Stimulated activated CD8-positive, alpha-beta memory T cell treated with anti-CD3 and anti-CD28 coated beads, Interleukin-4, amount 100 ng/mL, for 4 hours (primary cell): ENCODE measurements around the gene WASHC4.
"Not testable (repeated sequence)": the region's sequence is repeated elsewhere in the genome, so short reads cannot be mapped to it uniquely, and the experiment has no call there.

Experiments
- DNase-seq, 2 donors: peaks; one replicate each; pipeline ENCODE4 v3.0.0-alpha.2; 2020; ENCODE audit warnings: low read depth in 2 of 2, low spot score in 1 of 2

Gene WASHC4

DNA sequence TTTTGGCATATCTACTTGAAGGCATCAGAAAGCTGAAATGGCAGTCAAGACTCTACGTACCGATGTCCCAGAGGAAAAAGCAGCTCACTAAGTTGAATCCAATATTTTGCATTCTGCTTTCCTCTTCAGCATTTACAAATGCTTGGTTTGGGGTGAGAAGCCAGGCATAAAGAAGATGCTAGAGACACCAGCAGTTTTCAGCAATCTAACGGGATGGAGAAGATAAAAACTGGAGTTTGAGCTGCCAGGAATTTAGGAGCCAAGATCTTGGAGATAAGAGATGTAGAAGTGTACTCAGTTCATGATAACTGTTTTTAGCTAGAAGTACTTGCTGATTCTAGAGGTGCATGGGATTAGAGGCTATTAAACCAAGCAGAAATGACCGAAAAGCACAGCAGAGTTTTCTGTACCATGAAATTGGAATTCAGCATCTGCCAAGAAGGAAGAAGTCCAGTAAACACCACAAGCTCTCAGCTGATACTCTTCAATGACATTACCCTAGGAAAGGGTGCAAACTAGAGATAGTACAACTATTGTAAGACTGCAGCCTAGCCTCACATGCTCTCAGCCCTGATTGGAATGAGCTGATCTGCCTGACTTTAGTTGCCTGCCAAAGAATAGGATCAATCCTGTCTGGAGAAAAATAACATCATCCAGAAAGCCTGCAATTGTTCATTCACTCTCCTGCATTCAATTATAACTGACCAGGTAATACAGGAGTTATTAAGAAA is 15.9 kb upstream of the WASHC4 start:
- DNase-seq: no peak

DNA sequence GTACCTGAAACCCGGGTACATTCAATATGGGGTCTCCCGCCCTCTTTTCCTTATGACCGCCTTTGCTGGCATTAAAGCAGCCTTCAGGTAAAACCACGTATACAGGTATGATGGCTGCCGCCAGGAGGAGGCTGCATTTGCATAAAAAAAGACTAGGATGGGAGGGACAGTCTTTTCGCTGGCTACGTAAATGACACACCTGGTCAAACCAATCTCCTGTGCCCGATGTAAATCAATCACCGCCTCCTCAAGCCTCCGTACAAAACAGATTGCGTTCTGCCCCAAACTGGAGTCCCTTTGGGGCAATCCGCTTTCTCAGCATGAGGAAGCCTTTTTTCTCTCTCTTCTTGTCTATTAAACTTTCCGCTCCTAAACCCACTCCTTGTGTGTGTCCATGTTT is 15.2 kb upstream of the WASHC4 start:
- no peak for DNase-seq

DNA sequence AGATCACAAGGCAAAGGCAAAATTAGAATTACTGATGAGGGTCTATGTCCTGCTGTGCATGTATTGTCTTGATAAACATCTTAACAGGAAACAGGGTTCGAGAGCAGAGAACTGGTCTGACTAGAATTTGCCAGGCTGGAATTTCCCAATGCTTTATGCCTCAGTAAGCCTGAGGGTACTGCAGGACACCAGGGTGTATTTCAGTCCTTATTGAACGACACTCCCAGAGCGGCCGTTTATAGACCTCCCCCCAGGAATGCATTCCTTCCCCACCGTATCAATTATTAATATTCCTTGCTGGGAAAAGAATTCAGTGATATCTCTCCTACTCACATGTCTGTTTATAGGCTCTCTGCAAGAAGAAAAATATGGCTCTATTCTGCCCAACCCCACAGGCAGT is 12.2 kb upstream of the WASHC4 start:
- DNase-seq: not testable (repeated sequence)

DNA sequence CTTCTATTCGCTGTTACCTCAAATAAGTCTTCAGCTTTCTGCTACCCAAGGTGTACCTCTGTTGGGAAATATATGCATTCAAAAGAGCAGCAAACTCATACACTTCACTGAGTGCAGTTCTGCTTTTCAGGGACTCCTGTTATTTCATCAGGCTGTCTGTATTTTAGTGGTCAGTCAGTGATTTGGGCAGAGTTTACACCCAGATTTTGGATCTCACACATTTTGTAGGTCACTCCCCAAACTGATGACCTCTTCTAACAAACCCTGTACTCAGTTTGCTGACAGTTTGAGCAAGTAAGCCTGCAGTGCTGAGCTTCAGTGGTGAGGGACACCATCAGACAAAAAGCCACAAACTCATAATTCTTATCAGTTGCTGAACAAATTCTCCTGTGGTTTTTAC is 8.2 kb upstream of the WASHC4 start:
- DNase-seq: no peak

DNA sequence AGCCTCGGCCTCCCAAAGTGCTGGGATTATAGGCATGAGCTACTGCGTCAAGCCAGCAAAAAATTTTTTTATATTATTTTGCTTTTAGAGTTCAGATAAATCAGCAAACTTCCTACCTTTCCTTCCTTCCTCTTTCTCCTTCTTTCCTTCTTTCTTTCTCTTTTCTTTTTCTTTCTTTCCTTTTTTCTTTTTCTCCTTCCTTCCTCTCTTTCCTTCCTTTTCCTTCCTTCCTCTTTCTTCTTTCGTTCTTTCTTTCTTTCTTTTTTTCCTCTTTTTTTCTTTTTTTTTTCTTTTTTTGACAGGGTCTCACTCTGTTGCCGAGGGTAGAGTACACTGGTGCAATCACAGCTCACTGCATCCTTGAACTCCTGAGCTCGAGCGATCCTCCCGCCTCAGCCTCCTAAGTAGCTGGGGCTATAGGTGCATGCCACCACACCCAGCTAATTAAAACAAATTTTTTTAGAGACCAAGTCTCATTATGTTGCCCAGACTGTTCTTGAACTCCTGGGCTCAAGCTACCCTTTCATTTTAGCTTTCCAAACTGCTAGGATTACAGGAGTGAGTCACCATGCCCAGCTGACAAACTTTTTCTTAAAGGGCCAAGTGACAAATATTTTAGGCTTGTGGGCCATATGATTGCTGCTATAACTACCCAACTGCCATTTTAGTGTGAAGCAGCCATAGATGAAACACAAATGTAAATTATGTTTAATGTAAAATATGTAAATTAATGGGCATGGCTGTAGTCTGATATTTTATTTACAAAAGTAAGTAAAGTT is 7.1 kb upstream of the WASHC4 start:
- DNase-seq: no peak

DNA sequence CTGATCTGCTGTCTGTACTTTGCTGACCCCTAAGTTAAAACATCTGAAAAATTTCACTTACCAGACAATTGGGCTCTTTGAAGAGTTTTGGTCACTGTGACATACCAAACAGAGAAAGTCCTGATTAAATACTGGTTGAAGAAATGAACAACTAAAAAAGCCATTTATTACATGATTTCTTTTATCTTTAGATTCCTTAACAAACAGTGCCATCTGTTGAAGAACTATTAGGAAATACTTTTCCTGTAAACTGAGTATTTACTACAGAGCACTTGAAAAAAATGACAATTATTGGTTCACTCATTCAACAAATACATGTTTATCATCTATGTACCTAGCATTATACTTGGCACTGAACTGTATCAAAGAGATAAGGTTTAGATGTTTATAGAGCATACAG is 6.5 kb upstream of the WASHC4 start:
- no peak for DNase-seq

DNA sequence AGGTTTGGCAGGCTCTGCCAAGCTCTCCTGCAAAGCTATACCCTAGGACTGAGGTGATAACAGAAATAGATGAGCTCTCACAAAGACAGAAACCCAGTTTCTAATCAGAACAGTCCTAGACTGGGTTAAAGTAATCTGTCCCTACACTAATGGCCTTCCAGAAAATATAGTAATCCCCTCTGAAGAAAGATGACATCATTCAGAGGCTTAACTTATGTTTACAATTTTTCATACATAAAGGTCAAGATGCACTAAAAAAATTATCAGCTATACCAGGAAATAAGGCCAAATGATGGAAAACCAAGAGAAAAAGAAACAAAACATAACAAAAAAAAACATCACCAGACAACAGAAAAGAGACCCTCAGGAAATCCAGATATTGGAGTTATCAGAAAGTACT is 4.9 kb upstream of the WASHC4 start:
- DNase-seq: no peak

DNA sequence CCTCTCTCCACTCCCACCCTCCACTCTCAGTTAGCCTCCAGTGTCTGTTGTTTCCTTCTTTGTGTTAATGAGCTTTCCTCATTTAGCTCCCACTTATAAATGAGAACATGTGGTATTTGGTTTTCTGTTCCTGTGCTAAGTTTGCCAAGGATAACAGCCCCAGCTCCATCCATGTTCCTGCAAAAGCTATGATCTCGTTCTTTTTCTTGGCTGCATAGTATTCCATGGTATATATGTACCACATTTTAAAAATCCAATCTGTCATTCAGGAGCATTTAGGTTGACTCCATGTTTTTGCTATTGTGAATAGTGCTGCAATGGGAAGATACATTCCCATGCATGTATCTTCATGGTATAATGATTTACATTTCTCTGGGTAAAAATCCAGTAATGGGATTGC is 2.8 kb upstream of the WASHC4 start:
- no peak for DNase-seq

DNA sequence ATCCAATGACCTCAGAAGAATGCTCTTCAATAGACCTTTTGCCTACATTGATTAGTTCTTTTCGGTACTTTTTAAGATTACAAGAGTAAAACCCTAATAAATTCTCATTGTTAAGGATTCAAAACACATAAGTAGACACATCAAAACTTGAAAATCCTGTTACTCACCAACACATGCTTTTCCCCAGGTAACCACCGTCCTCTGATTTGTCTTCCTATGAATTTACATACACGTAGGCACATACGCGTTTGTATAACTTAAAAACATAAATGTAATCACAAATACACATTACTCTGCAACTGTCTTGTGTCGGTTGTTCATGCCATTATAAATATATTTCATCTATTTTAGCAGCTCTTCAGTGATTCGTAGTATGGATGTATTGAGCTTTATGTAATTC is 910 bp upstream of the WASHC4 start:
- no peak for DNase-seq

DNA sequence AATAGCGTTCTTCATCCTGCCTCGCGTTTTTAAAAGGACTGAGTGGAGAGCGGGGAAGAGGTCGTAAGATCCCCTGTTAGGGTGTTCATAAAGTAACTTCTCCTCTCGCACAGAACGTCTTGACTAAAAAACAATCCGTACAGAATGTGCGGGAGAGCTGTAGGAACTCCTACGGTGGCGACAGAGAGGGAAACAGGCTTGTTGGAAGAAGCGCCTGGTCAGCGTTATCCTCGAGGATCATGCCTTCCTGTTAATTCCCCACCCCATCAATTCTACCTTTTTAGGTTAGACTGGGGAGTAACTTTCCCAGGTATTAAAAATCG is 399 bp upstream of the WASHC4 start:
- no peak for DNase-seq

DNA sequence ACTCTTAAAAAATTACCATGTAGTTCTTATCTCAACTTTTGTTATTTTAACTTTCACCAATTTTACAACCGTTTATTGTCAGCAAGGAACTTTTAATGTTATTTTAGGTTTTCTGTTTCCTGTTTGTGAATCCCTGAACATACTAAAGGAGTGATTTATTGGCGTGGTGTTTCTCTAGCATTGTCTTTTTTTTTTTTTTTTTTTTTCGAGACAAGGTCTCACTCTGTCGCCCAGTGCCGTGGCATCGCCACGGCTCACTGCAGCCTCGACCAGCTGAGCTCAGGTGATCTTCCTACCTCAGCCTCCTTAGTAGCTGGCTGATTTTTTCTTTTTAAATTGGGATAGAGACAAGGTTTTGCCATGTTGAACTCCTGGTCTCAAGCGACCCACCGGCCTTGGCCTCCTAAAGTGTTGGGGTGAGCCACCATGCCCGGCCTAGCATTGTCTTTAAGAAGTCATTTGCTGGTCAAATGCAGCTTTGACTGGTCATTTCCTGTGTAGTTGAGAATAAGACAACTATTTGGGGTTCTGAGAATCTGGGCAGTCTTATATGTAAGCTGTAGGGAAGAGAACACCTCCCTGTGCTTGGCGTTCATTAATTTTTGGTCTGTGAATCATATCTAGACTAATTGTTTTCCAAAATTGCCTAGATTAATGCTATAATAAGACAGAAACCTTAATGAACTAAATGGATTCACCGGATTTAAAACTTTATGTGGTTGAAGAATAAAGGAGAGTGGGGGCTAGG is 2.1 kb downstream of the WASHC4 start:
- no peak for DNase-seq

DNA sequence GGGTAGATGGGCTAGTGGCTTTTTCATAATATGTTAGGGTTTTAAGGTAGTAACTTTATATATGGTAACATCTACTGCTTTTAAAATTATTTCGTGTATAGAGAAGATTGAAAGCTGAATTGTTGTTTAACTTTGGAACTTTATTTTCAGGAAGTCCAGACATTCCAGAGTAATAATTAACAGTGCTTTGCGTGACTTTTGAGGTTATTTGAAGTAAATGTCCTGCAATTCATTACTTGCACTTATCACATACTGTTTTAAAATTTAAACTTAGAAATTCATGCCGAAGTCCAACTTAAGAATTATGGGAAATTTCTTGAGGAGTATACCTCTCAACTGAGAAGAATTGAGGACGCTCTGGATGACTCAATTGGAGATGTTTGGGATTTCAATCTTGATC is 3.3 kb downstream of the WASHC4 start:
- no peak for DNase-seq

DNA sequence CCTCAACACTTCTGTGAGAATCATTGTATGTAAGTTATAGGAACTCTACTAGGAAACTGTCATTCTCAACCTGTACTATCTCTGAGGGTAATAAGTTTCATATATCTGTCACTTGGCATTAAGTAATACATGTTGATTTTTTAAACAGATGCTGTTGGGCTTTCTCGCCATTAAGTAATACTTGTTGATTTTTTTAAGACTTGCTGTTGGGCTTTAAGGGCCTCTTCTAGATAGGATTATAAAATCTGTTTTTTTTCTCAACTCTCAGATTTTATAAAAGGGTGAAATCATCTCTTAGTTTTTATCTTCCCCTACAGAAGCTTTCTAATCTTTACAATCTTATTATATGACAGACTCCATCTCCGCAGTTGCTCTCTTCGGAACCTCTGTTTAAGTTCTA is 5.6 kb downstream of the WASHC4 start:
- DNase-seq: no peak

DNA sequence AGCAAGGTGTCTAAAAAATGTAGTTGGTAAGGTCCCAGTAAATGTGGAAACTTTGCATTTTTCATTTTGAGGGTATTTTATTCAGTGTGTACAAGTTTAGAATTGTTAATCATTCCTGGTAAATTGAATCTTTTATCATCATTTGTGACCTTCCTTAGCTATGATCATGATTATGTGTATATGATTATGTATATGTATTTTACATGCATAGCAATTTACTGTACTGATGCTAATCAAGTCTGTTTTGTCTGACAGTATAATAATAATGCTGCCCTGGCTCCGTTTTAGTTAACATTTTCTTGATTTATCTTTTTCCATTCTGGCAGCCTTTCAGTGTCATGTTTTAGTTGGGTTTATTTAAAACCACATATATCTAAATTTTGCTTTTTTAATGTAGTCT is 9.4 kb downstream of the WASHC4 start:
- no peak for DNase-seq

DNA sequence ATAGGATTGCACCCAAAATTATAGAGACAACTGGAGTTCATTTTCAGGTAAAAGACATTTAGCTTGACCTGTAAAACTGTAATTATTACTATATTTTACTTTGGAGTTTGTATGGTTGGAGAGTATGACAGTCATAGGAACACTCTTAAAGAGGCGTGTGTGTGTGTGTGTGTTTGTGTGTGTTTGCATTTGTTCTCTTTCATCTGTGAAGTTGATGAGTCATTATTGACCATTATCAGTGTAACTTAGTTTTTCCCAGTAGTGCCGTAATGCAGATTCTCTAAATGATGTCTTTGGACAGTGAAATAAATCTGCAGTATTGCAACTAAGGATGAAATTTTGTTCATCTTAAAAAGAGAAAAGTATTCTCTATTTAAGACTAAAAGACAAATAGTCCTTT is 13.0 kb downstream of the WASHC4 start:
- no peak for DNase-seq

DNA sequence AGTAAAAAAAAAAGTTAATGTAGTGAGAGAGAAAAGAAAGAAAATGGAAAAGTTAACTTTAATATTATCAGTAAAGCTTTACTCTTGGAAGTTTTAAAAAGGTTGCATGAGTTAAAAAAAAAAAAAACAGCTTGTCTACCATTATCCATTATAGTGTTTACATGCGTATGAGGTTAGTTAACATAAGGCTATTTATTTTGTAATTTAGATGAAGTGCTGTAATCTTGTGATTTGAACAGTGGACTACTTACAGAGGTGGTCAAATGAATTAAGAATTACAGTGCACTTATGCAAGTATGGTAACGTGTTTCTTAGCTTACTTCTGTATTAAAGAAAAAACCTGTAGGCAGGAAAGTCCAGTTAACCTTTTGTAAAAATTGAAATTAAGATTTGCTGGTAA is 30.7 kb downstream of the WASHC4 start:
- DNase-seq: no peak

DNA sequence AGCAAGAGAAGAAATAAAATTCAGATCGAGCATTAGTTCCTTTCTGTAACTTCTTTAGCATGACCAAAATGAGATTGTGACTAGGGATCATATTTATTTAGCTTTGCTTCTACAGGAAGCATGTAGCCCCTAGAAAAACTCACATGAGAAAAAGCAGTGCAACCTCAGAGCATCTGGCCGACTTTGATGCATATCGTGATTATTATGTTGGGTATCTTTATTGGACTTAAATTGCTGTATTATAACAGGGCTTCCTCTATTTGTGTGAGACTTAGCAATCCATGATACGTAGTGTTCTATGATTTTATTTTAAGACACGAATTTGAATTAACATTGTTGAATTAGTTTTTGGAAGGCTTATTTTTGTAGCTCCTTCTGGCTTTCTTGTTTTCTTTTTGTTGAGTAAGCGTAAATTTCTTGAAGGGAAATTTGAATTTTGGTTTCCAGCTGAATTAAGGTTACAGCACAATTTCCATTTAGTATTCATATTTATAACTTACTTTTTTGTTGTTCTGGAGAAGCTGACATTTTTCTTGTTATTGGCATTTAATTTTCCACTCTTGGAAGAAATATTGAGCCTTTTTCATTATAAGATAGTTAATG is 33.9 kb downstream of the WASHC4 start:
- no peak for DNase-seq

DNA sequence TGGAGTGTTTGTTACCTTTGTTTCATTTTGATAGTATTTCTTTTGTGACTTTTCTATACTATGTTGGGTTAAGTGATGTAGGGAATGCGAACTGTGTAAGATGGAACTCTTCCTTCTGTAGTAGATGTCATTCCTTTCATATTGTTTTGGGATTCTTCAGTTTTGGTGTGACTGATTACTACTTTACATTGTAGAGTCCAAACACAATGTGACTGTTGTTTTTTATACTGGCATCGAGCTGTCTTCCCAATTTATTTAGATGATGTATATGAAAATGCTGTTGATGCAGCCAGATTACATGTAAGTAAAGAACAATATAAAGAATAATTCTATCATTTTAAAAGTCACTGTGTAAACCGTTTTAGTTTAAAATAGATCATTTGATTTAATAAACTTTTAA is 34.7 kb downstream of the WASHC4 start:
- no peak for DNase-seq

DNA sequence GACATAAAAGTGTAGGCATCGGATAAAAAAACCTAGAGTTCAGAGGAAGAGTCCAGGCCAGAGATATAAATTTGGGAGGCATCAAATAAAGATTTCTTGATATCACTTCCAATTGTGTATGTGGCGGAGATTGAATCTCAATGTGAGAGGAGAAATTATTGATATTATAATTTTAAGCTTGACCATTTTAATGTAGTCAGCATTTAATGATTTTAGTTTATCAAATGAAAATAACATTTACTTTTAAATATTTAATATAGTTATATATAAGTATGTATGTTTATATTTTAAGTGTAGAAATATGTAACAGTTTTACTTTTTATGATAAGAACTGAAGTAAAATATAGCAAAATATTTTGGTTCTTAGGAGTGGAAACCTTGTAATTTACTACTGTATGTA is 48.7 kb downstream of the WASHC4 start:
- no peak for DNase-seq

DNA sequence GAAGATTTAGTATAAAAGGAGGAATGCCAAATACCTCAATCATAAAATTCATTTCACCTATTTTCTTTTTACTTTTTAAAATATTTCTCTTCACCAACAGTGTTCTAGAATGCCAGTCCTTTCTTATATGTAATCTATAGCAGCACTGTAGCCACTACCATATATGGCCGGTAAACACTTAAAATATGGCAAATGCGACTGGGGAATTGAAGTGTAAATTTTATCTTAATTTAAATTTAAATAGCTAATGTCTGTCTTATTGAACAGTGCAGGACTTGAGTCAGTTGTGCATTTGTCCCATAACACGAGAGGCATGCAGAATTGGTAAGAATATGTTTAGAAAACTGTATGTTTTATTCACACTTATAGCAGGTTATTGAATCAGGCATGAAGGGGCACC is 50.1 kb downstream of the WASHC4 start:
- DNase-seq: no peak

DNA sequence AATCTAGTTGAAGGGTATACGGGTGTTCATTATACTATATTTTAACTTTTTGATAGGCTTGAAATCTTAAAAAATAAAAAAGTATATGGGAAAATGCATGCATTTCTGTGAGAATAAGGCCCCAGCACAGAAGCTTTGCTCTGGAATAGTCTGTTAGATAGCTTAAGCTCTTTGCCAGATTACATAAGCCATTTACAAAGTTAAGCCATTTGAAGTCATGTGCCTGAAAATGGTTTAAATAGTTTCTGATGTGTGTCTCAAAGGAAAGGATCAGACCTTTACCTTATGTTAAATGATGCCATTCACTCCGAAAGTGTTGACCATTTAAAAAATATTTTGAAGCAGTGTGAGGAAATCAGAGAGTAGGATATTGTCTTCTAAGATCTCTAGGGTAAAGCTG is 51.3 kb downstream of the WASHC4 start:
- no peak for DNase-seq

DNA sequence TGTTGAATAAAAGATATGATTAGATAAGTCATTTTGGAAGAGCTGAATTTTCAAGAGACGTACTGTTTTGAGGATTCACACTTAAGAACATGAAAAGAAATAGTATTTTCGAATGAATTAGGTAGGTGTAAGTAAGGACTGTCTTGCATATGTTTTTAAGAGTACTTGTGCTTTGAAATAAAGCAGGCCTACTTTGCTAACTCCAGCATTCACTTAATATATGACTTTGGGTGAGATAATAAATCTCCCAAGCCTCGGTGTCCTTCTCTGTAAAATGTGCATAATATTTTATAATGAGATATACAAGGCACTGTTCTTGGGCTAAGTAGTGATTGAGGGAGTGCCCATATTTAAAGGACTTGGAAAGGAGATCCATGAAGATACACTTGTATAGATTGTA is 54.6 kb downstream of the WASHC4 start:
- DNase-seq: no peak
